Osteocyte (in vitro differentiated cells): ENCODE measurements around the gene CXCL17. TPM values are rescaled to one million over a fixed set of nuclear protein-coding genes. Genes with fewer than 3 reads are reported as not detected.
"Not testable (repeated sequence)": the region's sequence is repeated elsewhere in the genome, so short reads cannot be mapped to it uniquely, and the experiment has no call there.

Experiments used
- DNase-seq: peaks from one replicate; pipeline ENCODE4 v3.0.0; 2021; ENCODE audit warnings: mixed read lengths; ENCODE audit not compliant: unreplicated experiment; ENCODE audit errors: extremely low spot score
- H3K27ac Mint-ChIP-seq: one replicate; pipeline ENCODE4 v1.8.0; 2021; ENCODE audit warnings: mild to moderate bottlenecking, mixed read lengths; ENCODE audit not compliant: unreplicated experiment
- H3K27me3 Mint-ChIP-seq: one replicate; pipeline ENCODE4 v1.8.0; 2021; ENCODE audit warnings: mixed read lengths; ENCODE audit not compliant: unreplicated experiment
- H3K36me3 Mint-ChIP-seq: one replicate; pipeline ENCODE4 v1.8.0; 2021; ENCODE audit warnings: mixed read lengths; ENCODE audit not compliant: unreplicated experiment
- H3K4me1 Mint-ChIP-seq: one replicate; pipeline ENCODE4 v1.8.0; 2021; ENCODE audit warnings: mixed read lengths; ENCODE audit not compliant: unreplicated experiment
- H3K4me3 Mint-ChIP-seq: one replicate; pipeline ENCODE4 v1.8.0; 2021; ENCODE audit warnings: mild to moderate bottlenecking, moderate library complexity, mixed read lengths; ENCODE audit not compliant: unreplicated experiment
- H3K9me3 Mint-ChIP-seq: one replicate; pipeline ENCODE4 v1.8.0; 2021; ENCODE audit warnings: mixed read lengths; ENCODE audit not compliant: unreplicated experiment
- CTCF ChIP-seq: fragments of 200-600 bp; sonication (generic); IDR thresholded peaks from 2 replicates; pipeline ENCODE4 v1.5.0; 2021; ENCODE audit warnings: antibody characterized with exemption, mild to moderate bottlenecking, moderate library complexity
- long read RNA-seq: library from polyadenylated mRNA; unstranded; transcript quantifications from one replicate; pipeline ENCODE4 v2.0.0, GENCODE V29; 2021
- total RNA-seq: library from RNA; stranded (reverse); gene quantifications from 2 replicates; pipeline ENCODE4 v1.2.1, GENCODE V29; 2021

CXCL17 gene
- not detected in 2 replicates for total RNA-seq
- long read RNA-seq, result 0 reads

GRCh38 chr19:42442833-42443232 is at the start of gene CXCL17:
Gene CXCL17 (minus strand): TSS chr19:42442946. CDS start chr19:42442832, 114 bp downstream.
- no peak for TF ChIP-seq CTCF
- DNase-seq, result no peak
- Mint-ChIP-seq H3K9me3 (no peaks in the 10 kb centered on the region), H3K27ac (no peak within 1 kb of the TSS), H3K4me3 (no peak within 1 kb of the TSS), H3K27me3 (peaks cover 29% of the 10 kb centered on the region), H3K4me1 (peaks cover 2% of the 10 kb centered on the region), H3K36me3 (no peaks in the 10 kb centered on the region)

GRCh38 chr19:42488783-42489521 is 46.2 kb upstream of the CXCL17 start:
- H3K27me3 Mint-ChIP-seq, result peaks cover 2% of the 10 kb centered on the region
- no peaks in the 10 kb centered on the region for H3K36me3 Mint-ChIP-seq
- H3K4me1 Mint-ChIP-seq, result peaks cover 2% of the 10 kb centered on the region
- no peaks in the 10 kb centered on the region for H3K9me3 Mint-ChIP-seq
- TF ChIP-seq CTCF, result no peak
- no peak overlapping the region for H3K4me3 Mint-ChIP-seq
- no peak overlapping the region for H3K27ac Mint-ChIP-seq
- no peak for DNase-seq

GRCh38 chr19:42487798-42488178 is 45.0 kb upstream of the CXCL17 start:
- Mint-ChIP-seq H3K36me3 (no peaks in the 10 kb centered on the region), H3K4me1 (peaks cover 2% of the 10 kb centered on the region), H3K9me3 (no peaks in the 10 kb centered on the region), H3K27me3 (peaks cover 2% of the 10 kb centered on the region), H3K4me3 (no peak overlapping the region), H3K27ac (no peak overlapping the region)
- no peak for DNase-seq
- no peak for TF ChIP-seq CTCF

- peaks cover 2% of the 10 kb centered on the region for H3K27me3 Mint-ChIP-seq
- no peak overlapping the region for H3K4me3 Mint-ChIP-seq
- H3K9me3 Mint-ChIP-seq, result no peaks in the 10 kb centered on the region
- H3K27ac Mint-ChIP-seq, result no peak overlapping the region
- H3K36me3 Mint-ChIP-seq, result no peaks in the 10 kb centered on the region
- DNase-seq, result no peak
- peaks cover 2% of the 10 kb centered on the region for H3K4me1 Mint-ChIP-seq
- no peak for TF ChIP-seq CTCF
These were observed 44.5 kb upstream of the CXCL17 start for GRCh38 chr19:42487032-42487797.

- H3K4me1 Mint-ChIP-seq, H3K27me3 Mint-ChIP-seq, H3K9me3 Mint-ChIP-seq, DNase-seq, H3K4me3 Mint-ChIP-seq, H3K36me3 Mint-ChIP-seq, H3K27ac Mint-ChIP-seq: not testable (repeated sequence)
These were observed 42.3 kb upstream of the CXCL17 start for GRCh38 chr19:42485036-42485435.
